GM12892 (cell line): ENCODE results near the gene JCHAIN.

Experiments
- DNase-seq: peaks from one replicate; pipeline ENCODE4 v3.0.0; 2011; ENCODE audit not compliant: insufficient read length
- FAIRE-seq: peaks from 2 replicates; lab custom pipeline; 2011; peaks lifted over from hg19 to GRCh38; lab: Jason Lieb, UNC
- POLR2A ChIP-seq: IDR thresholded peaks from 2 replicates; pipeline ENCODE4 v1.6.1; 2011; ENCODE audit warnings: low read depth, low read length, control low read depth
- POLR2AphosphoS5 ChIP-seq: IDR thresholded peaks from 2 replicates; pipeline ENCODE4 v1.6.1; 2011; ENCODE audit warnings: low read depth, low read length, control low read depth
- TAF1 ChIP-seq: IDR thresholded peaks from 2 replicates; pipeline ENCODE4 v1.6.1; 2011; ENCODE audit warnings: low read depth, mild to moderate bottlenecking, control low read depth, low read length, borderline replicate concordance

JCHAIN gene

GRCh38 chr4:70627620-70628019 lies 38.7 kb downstream of the JCHAIN start:
- DNase-seq (no peak), FAIRE-seq (no peak)
- TF ChIP-seq TAF1: no peak
- no peak for TF ChIP-seq POLR2A
- no peak for TF ChIP-seq POLR2AphosphoS5

- no peak for TF ChIP-seq POLR2AphosphoS5
- no peak for TF ChIP-seq TAF1
- TF ChIP-seq POLR2A: no peak
- no peak for DNase-seq
- FAIRE-seq: no peak
Observed at GRCh38 chr4:70624226-70624793, 42.0 kb downstream of the JCHAIN start.

- DNase-seq (no peak), FAIRE-seq (no peak)
- TF ChIP-seq POLR2A: no peak
- TF ChIP-seq POLR2AphosphoS5: no peak
- TF ChIP-seq TAF1: no peak
Observed at GRCh38 chr4:70623323-70623722, 43.0 kb downstream of the JCHAIN start.

- no peak for DNase-seq
- FAIRE-seq: no peak
- TF ChIP-seq POLR2A (no peak), POLR2AphosphoS5 (no peak), TAF1 (no peak)
Observed at GRCh38 chr4:70619778-70620177, 46.5 kb downstream of the JCHAIN start.

- DNase-seq: no peak
- TF ChIP-seq TAF1: no peak
- no peak for FAIRE-seq
Observed at GRCh38 chr4:70619288-70619687, 47.0 kb downstream of the JCHAIN start.

GRCh38 chr4:70614184-70614555 lies 52.1 kb downstream of the JCHAIN start:
- DNase-seq (no peak), FAIRE-seq (peak; percentile 46)
- no peak for TF ChIP-seq POLR2A
- TF ChIP-seq POLR2AphosphoS5: no peak
- TF ChIP-seq TAF1: no peak

- DNase-seq: no peak
- TF ChIP-seq TAF1 (no peak), POLR2AphosphoS5 (no peak), POLR2A (no peak)
- FAIRE-seq: no peak
Observed at GRCh38 chr4:70613306-70614183, 52.8 kb downstream of the JCHAIN start.

GRCh38 chr4:70608324-70608723 lies 58.0 kb downstream of the JCHAIN start:
- FAIRE-seq (no peak), DNase-seq (no peak)
- TF ChIP-seq POLR2AphosphoS5: no peak
- no peak for TF ChIP-seq POLR2A
- no peak for TF ChIP-seq TAF1

GRCh38 chr4:70607334-70607853 lies 58.9 kb downstream of the JCHAIN start:
- no peak for TF ChIP-seq TAF1
- TF ChIP-seq POLR2A: no peak
- TF ChIP-seq POLR2AphosphoS5: no peak
- FAIRE-seq (no peak), DNase-seq (no peak)

GRCh38 chr4:70606459-70606858 lies 59.8 kb downstream of the JCHAIN start:
- no peak for DNase-seq
- TF ChIP-seq POLR2AphosphoS5: no peak
- no peak for TF ChIP-seq TAF1
- FAIRE-seq: no peak
